Breast epithelium (tissue), 4 donors: ENCODE data around the gene FMO5. TPM values are rescaled to one million over a fixed set of nuclear protein-coding genes. Genes with fewer than 3 reads are reported as not detected.

Source experiments
- DNase-seq, 2 donors: peaks; one replicate each; pipeline ENCODE4 v3.0.0-alpha.2; 2019; ENCODE audit warnings: low spot score in 2 of 2
- H3K27ac ChIP-seq, 2 donors: fragments of 200-600 bp; sonication (generic) in 1 of 2; one replicate each; pipeline ENCODE4 v1.5.1; 2016 to 2019; ENCODE audit warnings: mild to moderate bottlenecking in 1 of 2
- H3K27me3 ChIP-seq, 2 donors: fragments of 200-600 bp; sonication (generic) in 1 of 2; one replicate each; pipeline versions ENCODE4 v1.5.1 to v1.6.0; 2017 to 2019; ENCODE audit warnings: control low read depth in 1 of 2, mild to moderate bottlenecking in 1 of 2
- H3K36me3 ChIP-seq: fragments of 200-600 bp; one replicate; pipeline ENCODE4 v1.5.1; 2019
- H3K4me1 ChIP-seq, 2 donors: fragments of 200-600 bp; sonication (generic); one replicate each; pipeline ENCODE4 v1.5.1; 2016 to 2019; ENCODE audit warnings: control low read depth in 1 of 2
- H3K4me3 ChIP-seq, 3 donors: fragments of 200-600 bp; sonication (generic); 1 replicate in 2 of 3; 2 replicates in 1 of 3; pipeline ENCODE4 v1.5.1; 2016 to 2019; ENCODE audit warnings: mild to moderate bottlenecking in 3 of 3, moderate library complexity in 2 of 3
- H3K9me3 ChIP-seq, 2 donors: fragments of 200-600 bp; sonication (generic) in 1 of 2; one replicate each; pipeline ENCODE4 v1.5.1; 2016 to 2019; ENCODE audit warnings: control low read depth in 1 of 2
- POLR2A ChIP-seq: fragments of 450-650 bp; IDR thresholded peaks from one replicate; pipeline ENCODE4 v1.6.1; 2016; ENCODE audit warnings: antibody characterized with exemption, mild to moderate bottlenecking, moderate library complexity
- POLR2AphosphoS5 ChIP-seq, 3 donors: sonication (generic); formaldehyde crosslinking; IDR thresholded peaks; one replicate each; pipeline ENCODE4 v1.6.1; 2017; ENCODE audit warnings: antibody characterized with exemption in 3 of 3
- intact Hi-C: fragments of 100-400 bp; cut with DNase I; formaldehyde crosslinking; loops from one replicate; pipeline ENCODE4 v1.15.1; 2023; ENCODE audit warnings: low total_unique reads
- total RNA-seq, 3 donors: library from RNA; depleted of rRNA; stranded (reverse); fragments of >200 nt; gene quantifications; one replicate each; pipeline ENCODE4 v1.1.0, GENCODE V29; 2016
- TF ChIP-seq, protein P1 (sequence below), 3 donors: fragments of 450-650 bp; IDR thresholded peaks; one replicate each; pipeline ENCODE4 v1.5.1; 2016 to 2017; ENCODE audit warnings: antibody characterized with exemption in 3 of 3, mild to moderate bottlenecking in 3 of 3, moderate library complexity in 3 of 3

Gene FMO5
- total RNA-seq, 3 donors from 2014 or later, result 7.8 to 32.6 (median 22.0) TPM

DNA sequence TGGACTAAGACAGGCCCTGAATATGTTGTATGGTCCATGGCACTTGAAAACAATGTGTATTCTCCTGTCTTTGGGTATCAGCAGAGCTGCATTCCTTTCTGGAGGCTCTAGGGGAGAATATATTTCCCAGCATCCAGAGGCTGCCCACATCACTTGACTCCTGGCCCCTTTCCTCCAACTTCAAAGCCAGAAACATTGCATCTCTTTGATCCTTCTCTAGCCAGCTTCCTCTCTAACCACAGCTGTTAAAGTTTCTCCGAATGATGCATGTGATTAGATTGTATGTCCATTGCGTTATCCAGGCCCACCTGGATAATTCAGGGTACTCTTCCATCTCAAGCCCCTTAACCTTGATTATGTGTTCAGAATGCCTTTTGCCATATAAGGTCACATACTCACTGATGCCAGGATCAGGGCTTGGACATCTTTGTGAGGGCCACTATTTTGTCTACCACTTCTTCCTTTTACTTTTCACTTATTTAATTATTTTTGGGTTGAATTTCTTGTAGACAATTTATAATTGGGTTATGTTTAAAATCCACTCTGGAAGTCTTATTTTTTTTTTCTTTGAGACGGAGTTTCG is 22.6 kb upstream of the FMO5 start:
- Histone ChIP-seq H3K27me3 (no peaks in the 10 kb centered on the region), H3K36me3 (no peaks in the 10 kb centered on the region), H3K4me1 (no peaks in the 10 kb centered on the region), H3K4me3 (no peak overlapping the region), H3K9me3 (no peaks in the 10 kb centered on the region), H3K27ac (no peak overlapping the region)
- no peak for DNase-seq
- TF ChIP-seq POLR2AphosphoS5 (IDR thresholded peaks at IDR 0.05) (no peak), POLR2A (no peak)
- TF ChIP-seq, protein P1, sequence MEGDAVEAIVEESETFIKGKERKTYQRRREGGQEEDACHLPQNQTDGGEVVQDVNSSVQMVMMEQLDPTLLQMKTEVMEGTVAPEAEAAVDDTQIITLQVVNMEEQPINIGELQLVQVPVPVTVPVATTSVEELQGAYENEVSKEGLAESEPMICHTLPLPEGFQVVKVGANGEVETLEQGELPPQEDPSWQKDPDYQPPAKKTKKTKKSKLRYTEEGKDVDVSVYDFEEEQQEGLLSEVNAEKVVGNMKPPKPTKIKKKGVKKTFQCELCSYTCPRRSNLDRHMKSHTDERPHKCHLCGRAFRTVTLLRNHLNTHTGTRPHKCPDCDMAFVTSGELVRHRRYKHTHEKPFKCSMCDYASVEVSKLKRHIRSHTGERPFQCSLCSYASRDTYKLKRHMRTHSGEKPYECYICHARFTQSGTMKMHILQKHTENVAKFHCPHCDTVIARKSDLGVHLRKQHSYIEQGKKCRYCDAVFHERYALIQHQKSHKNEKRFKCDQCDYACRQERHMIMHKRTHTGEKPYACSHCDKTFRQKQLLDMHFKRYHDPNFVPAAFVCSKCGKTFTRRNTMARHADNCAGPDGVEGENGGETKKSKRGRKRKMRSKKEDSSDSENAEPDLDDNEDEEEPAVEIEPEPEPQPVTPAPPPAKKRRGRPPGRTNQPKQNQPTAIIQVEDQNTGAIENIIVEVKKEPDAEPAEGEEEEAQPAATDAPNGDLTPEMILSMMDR (IDR thresholded peaks at IDR 0.05), result no peak
- intact Hi-C loops, result loop anchor here (10.0 kb wide), 1 partner anchor 73 kb away; the partner anchor contains the start of gene PRKAB2

DNA sequence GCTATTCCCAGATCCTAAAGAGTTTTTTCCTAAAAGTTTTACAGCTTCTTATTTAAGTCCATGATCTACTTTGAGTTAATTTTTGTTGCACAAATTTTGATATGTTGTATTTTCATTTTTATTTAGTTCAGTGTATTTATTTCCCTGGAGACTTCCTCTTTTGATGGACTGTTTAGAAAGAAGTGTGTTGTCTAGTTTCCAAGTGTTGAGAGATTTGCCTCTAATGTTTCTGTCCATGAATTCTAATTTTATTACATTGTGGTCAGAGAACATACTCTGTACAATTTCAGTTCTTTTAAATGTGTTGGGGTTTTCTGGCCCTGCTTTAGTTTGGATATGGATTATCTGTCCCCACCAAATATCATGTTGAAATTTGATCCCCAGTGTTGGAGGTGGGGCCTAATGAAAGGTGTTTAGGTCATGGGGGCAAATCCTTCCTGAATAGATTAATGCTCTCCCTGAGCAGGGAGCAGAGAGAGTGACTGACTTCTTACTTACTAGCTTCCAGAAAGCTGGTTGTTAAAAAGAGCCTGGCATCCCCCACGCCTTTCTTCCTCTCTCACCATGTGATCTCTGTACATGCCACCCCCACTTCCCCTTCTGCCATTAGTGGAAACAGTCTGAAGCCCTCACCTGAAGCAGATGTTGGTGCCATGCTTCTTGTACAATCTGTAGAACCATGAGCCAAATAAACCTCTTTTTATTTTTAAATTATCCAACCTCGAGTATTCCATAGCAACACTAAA is 21.9 kb upstream of the FMO5 start:
- H3K27me3 ChIP-seq, result no peaks in the 10 kb centered on the region
- no peaks in the 10 kb centered on the region for H3K9me3 ChIP-seq
- H3K36me3 ChIP-seq, result no peaks in the 10 kb centered on the region
- TF ChIP-seq, protein P1 (IDR thresholded peaks at IDR 0.05), result no peak
- TF ChIP-seq POLR2A (no peak), POLR2AphosphoS5 (IDR thresholded peaks at IDR 0.05) (no peak)
- DNase-seq, result no peak
- no peak overlapping the region for H3K4me3 ChIP-seq
- no peak overlapping the region for H3K27ac ChIP-seq
- intact Hi-C loops, result loop anchor here (10.0 kb wide), 1 partner anchor 72 kb away; the partner anchor contains the start of gene PRKAB2
- H3K4me1 ChIP-seq, result no peaks in the 10 kb centered on the region

DNA sequence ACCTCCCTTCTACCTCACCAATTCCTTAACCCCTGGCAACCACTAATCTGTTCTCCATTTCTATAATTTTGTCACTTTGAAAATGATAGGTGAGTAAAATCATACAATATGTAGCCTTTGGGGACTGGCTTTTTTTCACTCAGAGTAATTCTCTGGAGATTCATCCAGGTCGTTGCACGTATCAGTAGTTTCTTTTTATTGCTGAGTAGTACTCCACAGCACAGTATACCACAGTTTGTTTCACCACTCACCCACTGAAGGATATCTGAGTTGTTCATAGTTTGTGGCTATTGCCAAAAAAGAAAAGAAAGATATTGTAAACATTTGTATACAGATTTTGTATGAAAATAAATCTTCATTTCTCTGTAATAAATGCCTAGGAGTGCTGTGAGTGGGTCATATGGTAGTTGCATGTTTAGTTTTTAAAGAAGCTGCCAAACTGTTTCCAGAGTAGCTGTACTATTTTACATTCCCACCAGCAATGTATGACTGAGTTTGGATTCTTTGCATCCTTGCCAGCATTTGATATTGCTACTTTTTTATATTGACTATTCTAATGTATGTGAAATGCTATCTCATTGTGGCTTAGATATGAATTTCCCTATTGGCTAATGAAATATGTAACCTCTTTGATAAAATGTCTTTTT is 21.0 kb upstream of the FMO5 start:
- H3K4me1 ChIP-seq, result no peaks in the 10 kb centered on the region
- TF ChIP-seq POLR2A, result no peak
- TF ChIP-seq POLR2AphosphoS5 (IDR thresholded peaks at IDR 0.05), result no peak
- TF ChIP-seq, protein P1 (IDR thresholded peaks at IDR 0.05), result no peak
- no peaks in the 10 kb centered on the region for H3K36me3 ChIP-seq
- DNase-seq, result no peak
- H3K9me3 ChIP-seq, result no peaks in the 10 kb centered on the region
- no peak overlapping the region for H3K4me3 ChIP-seq
- intact Hi-C loops, result loop anchor here (10.0 kb wide), 1 partner anchor 71 kb away; the partner anchor contains the start of gene PRKAB2
- H3K27me3 ChIP-seq, result no peaks in the 10 kb centered on the region
- no peak overlapping the region for H3K27ac ChIP-seq

DNA sequence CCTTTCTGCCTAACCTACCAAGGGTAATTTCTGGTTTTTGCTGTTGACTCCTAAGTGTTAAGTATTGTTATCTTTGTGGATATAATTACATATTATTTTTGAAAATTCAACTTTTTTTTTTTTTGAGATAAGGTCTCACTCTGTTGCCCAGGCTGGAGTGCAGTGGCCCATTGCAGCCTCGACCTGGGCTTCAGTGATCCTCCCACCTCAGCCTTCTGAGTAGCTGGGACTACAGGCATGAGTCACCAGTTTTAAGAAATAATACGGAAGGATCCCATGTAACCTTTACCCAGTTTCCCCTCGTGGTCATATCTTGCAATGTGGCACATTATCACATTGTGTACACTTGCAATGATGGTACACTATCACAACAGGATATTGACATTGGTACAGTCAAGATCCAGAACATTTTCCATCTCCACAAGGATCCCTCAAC is 20.5 kb upstream of the FMO5 start:
- no peak overlapping the region for H3K4me3 ChIP-seq
- no peaks in the 10 kb centered on the region for H3K4me1 ChIP-seq
- intact Hi-C loops, result loop anchor here (10.0 kb wide), 1 partner anchor 71 kb away; the partner anchor contains the start of gene PRKAB2
- no peaks in the 10 kb centered on the region for H3K9me3 ChIP-seq
- no peaks in the 10 kb centered on the region for H3K36me3 ChIP-seq
- no peak overlapping the region for H3K27ac ChIP-seq
- H3K27me3 ChIP-seq, result no peaks in the 10 kb centered on the region
- DNase-seq, result no peak
- TF ChIP-seq POLR2A (no peak), POLR2AphosphoS5 (IDR thresholded peaks at IDR 0.05) (no peak)
- TF ChIP-seq, protein P1 (IDR thresholded peaks at IDR 0.05), result no peak
